Hematopoietic multipotent progenitor cell treated with erythropoietin and hydrocortisone succinate and interleukin-3 and kit ligand, for 17 days (in vitro differentiated cells): Measurements from ENCODE around the gene RARG.
"Not testable (repeated sequence)": the region's sequence is repeated elsewhere in the genome, so short reads cannot be mapped to it uniquely, and the experiment has no call there.

ENCODE experiments used
- DNase-seq: peaks from one replicate; pipeline ENCODE4 v3.0.0-alpha.2; 2015; ENCODE audit warnings: low spot score

The RARG gene

DNA sequence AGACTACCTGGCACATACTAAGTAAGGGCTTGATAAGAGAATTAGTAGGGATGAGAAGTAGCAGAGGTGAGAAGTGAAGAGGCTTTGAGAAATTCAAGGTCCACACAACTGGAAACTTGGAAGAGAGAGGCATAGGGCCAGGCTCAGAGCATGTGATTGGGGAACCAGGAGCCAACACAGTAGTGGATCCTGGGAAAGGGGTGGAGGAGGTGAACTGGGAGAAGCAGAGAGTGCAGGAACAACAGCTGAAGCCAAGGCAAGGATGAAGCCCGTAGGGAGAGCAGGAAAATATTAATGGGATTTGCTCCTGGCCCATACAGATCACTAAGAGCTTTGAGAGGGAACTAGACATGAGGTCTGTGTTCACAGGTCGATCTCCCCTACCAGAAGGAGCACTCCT, 23.6 kb downstream of the RARG start:
- DNase-seq, result no peak

DNA sequence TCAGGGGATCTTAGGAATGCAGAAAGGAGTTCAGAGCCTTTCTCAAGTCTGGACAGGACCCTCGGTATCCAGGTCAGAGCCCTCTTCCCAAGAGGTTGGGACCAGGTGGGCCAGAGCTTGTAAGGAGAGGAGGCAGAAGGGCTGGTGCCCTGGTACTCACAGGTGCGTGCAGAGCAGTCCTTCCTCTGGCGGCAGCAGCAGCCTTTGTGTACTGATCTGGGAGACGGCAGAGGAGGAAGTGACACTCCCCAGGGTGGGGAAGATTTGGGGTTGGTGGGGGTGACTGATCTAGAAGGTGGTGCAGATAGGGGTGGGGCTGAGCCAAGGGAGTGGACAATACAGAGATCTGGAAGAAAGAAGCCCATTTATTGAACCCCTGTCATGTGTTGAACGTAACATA, 25.0 kb downstream of the RARG start, which contains the start of gene ITGB7:
Gene ITGB7, minus strand, starts transcription at position 210 of the 400 bp plus-strand sequence. CDS start 6,808 bp downstream, outside the sequence.
- DNase-seq, result no peak

DNA sequence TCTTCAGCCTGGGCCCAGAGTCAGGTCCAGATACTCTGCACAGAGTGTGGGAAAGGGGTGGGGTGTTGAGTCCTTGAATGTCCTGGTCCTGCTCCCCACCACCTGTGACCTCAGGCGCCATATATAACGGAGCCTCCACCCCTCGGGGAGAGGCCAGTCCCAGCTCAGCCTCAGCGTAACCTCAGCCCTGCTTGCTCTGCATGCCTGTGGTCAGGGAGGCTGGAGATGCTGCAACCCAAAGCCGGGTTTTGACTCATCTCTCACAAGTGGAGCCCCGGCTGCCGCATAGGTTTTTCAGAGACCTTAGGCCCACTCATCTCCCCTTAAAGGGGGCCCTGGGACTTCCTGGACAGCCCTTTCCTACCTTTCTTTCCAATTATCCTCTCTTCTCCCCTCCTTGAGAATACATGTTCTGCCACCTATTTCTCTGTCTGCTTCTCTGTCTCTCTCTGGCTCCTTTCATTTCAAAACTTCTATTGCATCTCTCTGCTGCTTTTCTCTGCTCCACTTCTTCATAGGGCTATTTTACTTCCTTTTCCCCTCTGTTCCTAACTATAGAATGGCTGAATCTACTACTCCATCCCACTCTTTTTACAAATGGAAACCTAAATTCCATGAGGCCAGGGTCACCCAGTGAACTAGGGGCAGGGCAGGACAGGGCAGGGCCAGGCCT, 26.1 kb downstream of the RARG start:
- DNase-seq, result no peak

DNA sequence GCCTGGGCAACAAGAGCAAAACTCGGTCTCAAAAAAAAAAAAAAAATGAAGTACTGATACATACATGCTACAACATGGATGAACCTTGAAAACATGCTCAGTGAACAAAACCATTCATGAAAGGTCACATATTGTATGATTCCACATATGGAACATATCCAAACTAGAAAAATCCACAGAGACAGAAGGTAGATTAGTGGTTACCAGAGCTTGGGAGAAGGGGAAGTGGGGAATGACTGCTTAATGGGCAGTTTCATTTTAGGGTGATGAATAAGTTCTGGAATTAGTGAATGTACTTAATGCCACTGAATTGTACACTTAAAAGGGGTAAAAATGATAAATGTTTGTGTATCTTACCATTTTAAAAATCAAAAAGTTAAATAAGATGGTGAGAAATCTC, 27.7 kb downstream of the RARG start:
- no peak for DNase-seq

DNA sequence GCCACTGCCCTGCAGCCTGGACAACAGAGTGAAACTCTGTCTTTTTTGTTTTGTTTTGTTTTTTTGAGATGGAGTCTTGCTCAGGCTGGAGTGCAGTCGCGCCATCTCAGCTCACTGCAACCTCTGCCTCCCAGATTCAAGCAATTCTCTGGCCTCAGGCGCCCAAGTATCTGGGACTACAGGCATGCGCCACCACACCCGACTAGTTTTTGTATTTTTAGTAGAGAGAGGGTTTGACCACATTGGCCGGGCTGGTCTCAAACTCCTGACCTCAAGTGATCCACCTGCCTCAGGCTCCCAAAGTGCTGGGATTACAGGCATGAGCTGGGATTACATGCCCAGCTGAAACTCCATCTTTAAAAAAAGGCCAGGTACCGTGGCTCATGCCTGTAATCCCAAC, 29.7 kb downstream of the RARG start:
- not testable (repeated sequence) for DNase-seq

DNA sequence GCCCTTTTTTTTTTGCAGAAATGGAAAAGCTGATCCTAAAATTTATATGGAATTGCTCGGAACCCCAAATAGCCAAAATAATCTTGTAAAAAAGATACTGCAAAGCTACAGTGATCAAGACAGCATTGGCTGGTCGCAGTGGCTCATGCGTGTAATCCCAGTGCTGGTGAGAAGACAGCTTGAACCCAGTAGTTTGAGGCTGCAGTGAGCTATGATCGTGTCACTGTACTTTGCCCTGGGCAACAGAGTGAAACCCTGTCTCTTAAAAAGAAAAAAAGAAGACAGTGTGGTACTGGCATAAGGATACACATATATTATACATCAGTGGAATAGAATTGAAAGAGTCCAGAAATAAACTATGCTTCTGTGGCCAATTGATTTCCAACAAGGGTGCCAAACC, 30.4 kb downstream of the RARG start:
- DNase-seq, result no peak

DNA sequence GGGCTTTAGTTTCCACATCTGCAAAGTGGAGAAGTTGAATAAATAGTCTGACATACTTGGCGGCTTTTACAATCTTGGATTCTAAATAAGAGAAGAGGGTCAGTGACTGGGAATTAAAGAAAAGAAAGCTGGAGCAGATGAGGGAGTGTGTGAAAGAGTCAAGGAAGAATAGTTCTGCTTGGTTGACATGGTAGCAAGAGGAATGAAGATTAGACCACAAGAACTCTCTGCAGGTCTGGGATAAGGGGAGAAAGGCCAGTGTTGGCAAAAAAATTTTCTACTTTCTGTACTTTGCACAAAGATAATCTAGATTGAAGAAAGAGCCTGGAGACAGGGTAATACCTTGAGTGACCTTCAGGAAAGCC, 30.9 kb downstream of the RARG start:
- no peak for DNase-seq

DNA sequence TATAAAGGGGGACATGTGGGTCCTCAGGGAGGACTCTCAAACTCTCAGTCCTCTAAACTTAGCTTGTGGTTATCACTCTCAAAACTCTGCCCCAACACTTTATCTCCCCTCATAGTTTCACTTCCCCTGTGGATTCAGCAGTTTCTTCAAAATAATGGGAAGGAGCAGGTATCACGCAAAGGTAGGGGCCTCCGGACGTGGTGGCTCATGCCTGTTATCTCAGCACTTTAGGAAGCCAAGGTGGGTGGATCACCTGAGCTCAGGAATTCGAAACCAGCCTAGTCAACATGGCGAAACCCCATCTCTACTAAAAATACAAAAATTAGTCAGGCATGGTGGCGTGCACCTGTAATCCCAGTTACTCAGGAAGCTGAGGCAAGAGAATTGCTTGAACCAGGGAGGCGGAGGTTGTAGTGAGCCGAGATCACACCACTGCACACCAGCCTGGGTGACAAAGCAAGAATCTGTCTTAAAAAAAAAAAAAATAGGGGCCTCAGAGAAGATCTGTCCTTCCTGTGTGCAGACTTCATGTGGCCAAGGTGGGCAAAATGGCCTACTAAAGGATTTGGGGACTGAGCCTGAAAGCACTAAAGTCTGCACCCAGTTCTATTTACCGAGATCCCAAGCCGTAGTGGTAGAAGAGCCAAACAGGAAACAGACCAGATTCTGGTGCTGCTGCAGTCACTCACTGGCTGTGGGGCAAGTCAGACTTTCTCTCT, 31.4 kb downstream of the RARG start:
- no peak for DNase-seq

DNA sequence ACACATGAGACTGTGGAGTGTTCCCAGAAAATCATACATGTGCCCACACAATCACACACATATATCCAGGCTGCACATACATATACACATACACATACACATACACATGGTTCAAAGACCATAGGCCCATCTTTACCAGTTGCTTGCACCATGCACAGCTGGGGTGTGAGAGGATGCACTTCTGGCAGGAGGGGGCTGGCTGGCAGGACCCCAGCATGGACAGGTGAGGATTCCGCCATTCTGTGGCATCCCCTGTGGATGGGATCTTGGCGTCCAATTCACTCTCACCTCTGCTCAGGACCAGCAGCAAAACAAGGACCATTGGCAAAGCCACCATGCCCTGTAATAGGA, 31.9 kb downstream of the RARG start:
- no peak for DNase-seq

DNA sequence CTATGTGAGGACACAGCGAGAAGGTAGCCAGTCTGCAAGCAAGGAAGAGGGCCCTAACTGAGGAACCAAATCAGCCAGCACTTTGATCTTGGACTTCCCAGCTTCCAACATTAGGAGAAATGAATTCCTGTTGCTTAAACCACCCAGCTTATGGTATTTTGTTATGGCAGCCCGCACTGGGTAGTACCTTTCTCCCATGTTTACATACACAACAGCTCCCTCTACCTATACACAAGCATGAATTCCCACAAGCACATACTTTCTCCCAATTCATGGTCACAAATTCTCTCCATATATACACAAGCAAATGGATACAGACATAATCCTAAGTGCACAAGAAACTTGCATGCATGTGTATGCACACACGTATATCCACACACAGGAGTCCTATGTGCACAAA, 32.3 kb downstream of the RARG start:
- DNase-seq, result no peak

DNA sequence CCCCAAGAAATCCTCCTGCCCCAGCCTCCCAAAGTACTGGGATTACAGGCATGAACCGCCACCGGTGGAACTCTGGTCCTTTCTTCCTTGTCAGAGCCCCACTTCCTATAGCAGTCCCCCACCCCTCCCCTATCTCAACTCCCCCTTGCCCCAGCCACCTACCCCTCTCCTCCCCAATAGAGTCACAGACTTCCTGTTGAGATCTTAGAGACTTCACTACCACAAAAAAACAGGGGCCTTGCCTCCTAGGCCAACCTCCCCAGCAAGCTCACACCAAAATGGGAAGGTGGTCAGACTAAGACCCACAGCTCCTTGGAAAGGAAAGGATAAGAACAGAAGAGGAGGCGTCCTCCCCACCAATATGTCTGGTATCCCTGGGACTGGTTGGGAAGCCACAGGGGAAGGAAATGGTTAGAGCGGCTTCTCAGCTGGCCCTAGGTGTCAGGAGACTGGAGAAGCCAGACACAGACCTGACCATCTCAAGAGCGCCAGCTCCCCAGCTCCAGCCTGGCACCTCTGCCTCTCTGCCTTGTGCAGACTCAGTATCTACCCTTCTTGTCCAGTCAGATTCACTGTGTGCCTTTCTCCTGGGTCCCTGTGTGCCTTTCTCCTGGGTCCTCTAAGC, 33.4 kb downstream of the RARG start:
- DNase-seq, result no peak

DNA sequence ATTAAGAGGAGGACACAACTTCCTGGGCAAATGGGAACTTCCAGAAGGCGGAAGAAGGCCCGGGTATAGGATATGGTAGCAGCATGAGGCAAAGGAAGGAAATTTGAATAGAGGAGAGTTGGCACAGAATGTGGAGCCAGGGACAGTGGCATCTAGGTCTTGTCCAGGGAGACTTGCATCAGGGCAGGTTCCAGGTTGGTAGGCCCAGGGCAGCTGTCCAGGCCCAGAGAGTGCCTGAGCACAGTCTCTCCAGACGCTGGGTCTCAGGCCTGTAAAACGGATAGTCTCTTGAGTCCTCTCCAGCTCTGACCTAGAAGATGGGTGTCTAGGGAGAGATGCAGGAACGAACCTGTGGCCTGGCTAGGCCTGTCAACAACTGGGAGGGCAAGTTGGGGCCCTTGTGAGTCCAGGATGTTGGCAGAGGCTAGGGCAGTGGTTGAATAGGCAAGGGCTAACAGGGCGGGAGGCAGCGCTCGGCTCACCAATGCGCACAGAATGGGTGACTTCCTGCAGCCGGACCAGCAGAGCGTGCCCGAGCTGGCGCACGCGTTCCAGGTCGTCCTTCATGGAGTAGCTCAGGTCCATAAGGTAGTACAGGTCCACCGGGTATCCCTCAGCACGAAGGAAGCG, 34.9 kb downstream of the RARG start:
- DNase-seq, result no peak

DNA sequence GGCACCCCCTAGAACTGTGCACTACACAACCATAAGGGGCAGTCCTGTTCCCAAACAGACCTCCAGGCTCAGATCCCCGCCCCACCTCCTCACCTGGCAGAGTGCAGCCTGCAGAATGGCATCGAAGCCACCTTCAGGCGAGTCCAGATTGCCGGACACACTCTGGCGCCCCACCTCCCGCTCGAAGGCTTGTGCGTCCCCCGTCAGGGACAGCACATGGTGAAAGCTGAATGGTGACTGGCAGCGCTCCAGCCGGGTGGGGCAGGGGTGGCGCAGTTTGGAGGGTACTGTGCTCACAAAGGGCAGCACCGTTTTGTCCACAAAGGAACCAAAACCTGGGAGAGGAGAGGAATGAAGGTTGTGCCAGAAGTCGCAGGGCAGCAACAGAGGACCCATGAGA, 35.5 kb downstream of the RARG start:
- no peak for DNase-seq

DNA sequence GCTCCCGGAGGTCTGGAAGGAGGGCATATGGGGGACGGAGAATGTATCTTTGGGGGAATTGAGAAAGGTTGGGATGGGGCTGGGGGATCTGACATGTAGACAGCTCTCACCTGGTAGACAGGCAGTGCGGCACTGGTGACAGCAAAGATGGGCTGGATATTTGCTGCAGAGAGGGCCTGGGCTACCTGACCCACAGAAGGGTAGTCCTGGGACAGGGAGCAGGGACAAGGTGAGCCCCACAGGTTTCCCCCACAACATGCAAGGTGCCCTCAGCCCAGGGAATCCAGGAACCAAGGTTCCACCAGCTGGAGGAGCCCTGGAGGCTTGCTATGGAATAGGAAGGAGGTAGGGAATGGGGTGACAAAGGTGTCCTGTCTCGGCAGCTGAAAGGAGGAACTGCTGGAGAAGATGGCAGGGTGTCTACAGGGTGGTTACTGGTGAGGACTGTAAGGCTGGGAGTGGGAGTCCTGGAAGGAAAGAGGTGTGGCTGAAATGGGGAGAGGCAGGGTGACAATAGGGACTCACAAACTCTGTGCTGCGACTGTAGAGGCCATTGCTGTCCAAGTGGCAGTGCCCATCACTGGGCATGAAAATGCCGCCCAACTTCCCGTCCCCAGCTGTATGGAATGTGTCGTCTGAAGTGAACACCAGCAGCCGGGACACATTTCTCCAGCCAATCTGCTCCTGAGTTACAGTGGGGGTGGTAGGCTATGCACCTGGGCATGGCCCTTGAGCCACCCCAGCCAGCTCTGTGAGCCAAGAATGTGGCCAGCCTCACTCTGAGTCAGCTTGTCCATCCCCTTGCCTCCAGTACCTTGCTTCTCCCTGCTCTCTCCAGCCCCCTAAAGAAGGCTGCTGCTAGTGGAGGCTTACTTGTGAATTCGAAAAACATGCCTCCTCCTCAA, 36.2 kb downstream of the RARG start:
- DNase-seq, result no peak

DNA sequence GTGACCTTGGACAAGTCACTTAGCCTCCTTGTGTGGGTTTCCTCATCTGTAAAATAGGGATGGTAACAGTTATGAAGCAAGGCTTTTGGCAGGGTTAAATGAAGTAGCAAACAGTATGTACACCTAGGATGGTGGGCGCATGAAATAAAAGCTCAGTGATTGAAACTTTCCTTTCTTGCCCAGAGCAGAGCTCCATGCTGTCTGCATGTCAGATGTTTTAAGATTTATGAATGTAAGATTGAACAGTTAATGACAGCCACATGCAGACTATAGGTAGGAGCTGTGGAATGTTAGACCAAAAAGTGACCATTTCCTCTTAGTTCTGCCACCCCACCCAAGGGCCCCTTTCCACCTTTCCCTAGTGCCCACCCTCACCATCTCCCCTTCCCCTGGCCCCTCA, 37.0 kb downstream of the RARG start:
- DNase-seq, result no peak

DNA sequence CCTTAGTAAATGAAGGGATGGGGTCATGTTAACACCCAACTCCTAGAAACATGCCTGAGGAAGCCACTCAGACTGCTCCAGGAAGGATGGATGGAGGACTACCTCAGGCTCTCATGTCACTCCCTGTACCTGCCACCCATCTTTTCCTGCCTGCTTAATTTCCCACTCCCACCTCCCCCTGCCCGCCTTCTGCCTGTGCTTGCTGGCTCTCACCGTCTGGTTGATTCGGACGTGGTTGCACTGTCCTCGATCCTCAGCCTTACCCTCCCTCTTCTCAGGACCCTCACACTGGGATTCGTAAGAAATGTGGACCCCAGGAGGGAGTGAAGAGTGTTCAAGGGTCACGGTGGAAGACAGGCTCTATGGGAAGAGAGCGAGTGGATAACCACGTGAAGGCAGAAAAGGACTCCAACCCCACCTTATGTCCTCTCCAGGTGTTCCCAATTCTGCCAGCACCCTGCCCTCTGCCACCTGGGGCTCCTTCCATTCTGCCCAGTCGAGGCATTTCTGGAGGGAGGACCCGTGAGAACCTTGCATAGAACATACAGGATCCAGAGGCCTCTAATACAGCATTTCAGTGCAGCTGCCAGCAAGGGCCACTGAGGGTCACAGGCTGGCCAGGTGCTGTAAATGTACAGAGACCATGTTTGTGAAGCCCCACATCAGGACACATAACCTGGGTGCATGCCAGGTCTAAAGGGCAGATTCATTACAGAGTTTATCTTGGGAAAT, 37.9 kb downstream of the RARG start:
- no peak for DNase-seq

DNA sequence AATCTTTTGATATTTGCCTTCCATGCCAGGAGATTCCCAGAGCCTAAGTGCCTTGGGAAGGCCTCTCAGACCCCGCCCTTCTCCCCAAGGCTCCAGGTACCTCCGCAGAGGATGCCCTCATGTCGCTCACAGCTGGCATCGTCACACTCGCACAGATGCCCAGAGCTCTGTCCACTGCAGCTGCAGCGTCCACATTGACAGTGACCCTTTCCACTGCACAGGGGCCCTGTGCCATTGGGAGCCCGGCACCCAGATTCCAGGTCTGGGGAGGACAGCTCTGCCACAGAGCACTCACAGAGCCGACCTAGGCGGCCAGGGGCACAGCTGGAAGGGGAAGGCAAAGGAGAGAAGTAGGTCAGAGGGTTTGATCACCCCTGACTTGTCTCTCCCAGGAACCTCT, 39.0 kb downstream of the RARG start:
- no peak for DNase-seq

DNA sequence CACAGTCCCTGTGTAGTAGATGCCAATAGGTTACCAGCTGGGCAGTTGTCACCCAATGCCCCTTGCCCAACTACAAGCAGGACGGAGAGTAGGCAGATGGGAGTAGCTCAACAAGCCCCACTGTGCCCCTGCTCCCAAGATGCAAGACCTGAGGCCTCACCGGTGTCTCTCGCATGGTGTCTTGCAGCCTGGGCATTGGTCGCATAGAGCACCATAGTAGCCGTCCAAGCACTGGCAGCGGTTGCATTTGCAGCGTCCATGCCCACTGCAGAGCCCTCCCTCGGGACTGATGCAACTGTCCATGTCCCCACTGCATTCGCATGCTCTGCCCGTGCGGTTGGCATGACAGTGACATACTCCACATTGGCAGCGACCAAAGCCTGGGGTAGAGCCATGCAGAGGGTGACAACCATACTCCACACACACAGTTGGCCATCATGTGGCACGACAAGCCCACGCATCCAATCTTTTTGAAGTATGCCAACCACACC, 39.4 kb downstream of the RARG start:
- no peak for DNase-seq

DNA sequence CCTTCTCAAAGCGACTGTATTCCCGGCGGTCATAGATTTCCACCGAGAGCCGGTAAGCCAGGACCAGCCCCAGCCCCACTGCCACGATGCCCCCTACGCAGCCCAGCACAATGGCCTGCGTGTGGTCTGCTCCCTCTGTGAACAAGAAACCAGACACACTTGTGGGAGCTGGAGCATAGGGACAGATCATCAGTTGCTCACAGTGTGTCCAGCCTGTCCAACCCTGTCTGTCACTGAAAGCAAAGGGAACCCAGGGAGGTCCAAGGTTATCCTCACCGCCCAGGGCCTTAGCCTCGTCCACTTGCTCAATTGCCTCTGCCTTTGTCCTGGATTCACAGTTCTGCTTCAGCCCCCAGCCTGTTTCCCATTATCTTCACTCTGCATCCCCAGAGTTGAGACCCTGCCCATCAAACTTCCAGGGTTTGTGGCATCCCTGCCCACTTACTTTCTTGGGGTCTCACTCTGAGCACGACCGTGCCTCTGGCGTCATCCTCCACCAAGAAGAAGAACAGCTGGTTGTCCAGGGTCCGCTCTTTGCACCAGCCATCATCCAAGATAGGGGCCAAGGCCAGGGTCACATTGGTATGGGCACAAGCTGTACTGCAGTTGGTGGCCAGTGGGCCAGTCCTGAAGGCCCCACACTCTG, 40.0 kb downstream of the RARG start:
- no peak for DNase-seq

DNA sequence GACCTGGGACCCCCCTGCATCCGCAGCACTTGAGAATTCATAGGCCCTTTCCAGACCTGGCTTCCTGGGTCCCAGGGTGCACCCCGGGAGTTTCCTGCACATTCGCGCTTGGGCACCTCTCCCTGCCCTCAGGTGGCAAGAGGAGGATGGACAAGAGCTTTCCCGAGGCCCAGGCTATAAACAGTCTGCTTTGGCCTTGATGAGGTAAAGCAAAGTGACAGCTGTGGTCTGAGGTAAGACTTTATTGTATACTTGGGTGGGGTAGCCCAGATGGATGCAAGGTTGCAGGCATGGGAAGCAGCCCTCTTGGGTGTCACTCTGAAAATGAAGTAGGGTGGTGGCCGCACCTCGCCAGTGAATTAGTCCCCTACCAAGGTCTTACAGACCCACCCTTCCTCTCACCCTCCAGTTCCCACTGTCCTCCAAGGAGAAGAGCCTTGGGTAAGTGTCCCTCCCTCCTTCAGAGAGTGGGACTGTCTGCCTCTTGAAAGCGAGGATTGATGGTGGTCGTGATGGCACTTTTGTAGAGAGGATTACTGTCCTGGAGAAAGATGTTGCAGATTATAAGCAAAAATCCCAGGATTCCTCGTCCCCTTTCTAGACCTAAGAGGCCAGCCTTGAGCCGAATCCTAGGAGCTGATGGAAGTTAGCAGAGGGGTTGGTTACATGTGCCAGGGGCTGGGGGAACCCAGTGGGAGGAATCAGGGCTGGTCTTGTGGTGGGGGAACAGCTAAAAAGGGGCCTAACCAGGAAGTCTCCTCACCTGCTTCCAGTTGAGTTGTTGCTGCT, 40.7 kb downstream of the RARG start:
- no peak for DNase-seq
